Measurements from ENCODE around the gene MGAT4A.

DNA sequence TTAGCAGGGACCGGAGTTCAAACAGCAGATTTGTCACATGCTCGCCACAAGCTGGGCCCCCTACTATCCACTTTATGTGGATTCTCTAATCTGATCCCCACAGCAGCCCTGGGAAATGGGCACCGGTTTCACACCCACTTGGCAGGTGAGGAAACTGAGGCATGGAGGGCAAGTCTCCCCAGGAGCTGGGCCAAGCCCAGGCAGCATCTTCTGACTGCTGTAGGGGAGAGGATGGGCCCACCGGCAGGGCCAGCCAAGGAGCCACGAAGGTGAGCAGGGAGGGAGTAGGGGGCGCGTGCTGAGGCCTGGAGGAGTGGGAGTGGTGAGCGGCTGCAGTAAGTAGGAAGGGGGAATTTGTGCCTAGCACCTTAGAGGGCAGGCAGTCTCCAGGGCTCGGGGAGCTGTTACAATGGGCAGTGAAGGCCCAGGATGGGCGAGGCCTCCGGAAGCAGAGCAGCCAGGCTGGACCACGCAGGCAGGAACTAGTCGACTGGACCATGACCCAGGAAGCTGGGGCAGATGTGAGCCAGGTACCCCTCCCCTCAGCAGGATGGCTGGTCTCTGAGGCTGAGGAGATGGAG lies 159.7 kb downstream of the MGAT4A start:
- no peak for TF ChIP-seq FOXM1 (IDR thresholded peaks at IDR 0.05; ENCODE audit: borderline replicate concordance, low read depth)
- TF ChIP-seq ZBTB7A (IDR thresholded peaks at IDR 0.05; ENCODE audit: low read depth) = no peak
- TF ChIP-seq, protein P1, sequence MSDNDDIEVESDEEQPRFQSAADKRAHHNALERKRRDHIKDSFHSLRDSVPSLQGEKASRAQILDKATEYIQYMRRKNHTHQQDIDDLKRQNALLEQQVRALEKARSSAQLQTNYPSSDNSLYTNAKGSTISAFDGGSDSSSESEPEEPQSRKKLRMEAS (IDR thresholded peaks at IDR 0.05) = no peak
- TF ChIP-seq REST (IDR thresholded peaks at IDR 0.05; ENCODE audit: low read depth) = no peak
